Karpas-422 (cell line): Measurements from ENCODE around the gene CKLF. TPM values are rescaled to one million over a fixed set of nuclear protein-coding genes. Genes with fewer than 3 reads are reported as not detected.

Experiments used
- DNase-seq: peaks from one replicate; pipeline ENCODE4 v3.0.0-alpha.2; 2015
- H2AFZ ChIP-seq: fragments of 200-600 bp; sonication (generic); 2 replicates; pipeline ENCODE4 v1.6.1; 2014; ENCODE audit warnings: antibody characterized with exemption, low read length, mixed read lengths
- H3K27ac ChIP-seq: fragments of 200-600 bp; sonication (generic); 2 replicates; pipeline ENCODE4 v1.5.1; 2014; ENCODE audit warnings: mild to moderate bottlenecking, low read length, moderate library complexity
- H3K27me3 ChIP-seq: fragments of 200-600 bp; sonication (generic); 2 replicates; pipeline ENCODE4 v1.6.1; 2014; ENCODE audit warnings: low read length, mixed read lengths
- H3K36me3 ChIP-seq: fragments of 200-600 bp; sonication (generic); 2 replicates; pipeline ENCODE4 v1.6.1; 2014; ENCODE audit warnings: low read length, mixed read lengths; ENCODE audit not compliant: insufficient read depth
- H3K4me1 ChIP-seq: fragments of 200-600 bp; sonication (generic); 2 replicates; pipeline ENCODE4 v1.6.1; 2014; ENCODE audit warnings: mild to moderate bottlenecking, low read length, mixed read lengths
- H3K4me2 ChIP-seq: fragments of 200-600 bp; sonication (generic); 2 replicates; pipeline ENCODE4 v1.6.1; 2014; ENCODE audit warnings: low read length, low read depth, mild to moderate bottlenecking; ENCODE audit not compliant: poor library complexity, severe bottlenecking
- H3K4me3 ChIP-seq: fragments of 200-600 bp; sonication (generic); 2 replicates; pipeline ENCODE4 v1.5.1; 2014; ENCODE audit warnings: mild to moderate bottlenecking, antibody characterized with exemption, low read length, mixed read lengths
- H3K79me2 ChIP-seq: fragments of 200-600 bp; sonication (generic); 2 replicates; pipeline ENCODE4 v1.6.1; 2014; ENCODE audit warnings: mild to moderate bottlenecking, low read length, mixed read lengths
- H3K9ac ChIP-seq: fragments of 200-600 bp; sonication (generic); 2 replicates; pipeline ENCODE4 v1.6.0; 2014; ENCODE audit warnings: low read length
- H3K9me2 ChIP-seq: fragments of 200-600 bp; sonication (generic), shearing (Covaris generic); replicated peaks from 2 replicates; pipeline ENCODE4 v1.6.0; 2014; ENCODE audit warnings: mild to moderate bottlenecking, low read length, moderate library complexity; ENCODE audit not compliant: insufficient read depth
- H3K9me3 ChIP-seq: fragments of 300-700, 200-600 bp; sonication (generic); 2 replicates; pipeline ENCODE4 v1.6.1; 2014; ENCODE audit warnings: low read length, mixed read lengths
- H4K20me1 ChIP-seq: fragments of 200-600 bp; sonication (generic); 2 replicates; pipeline ENCODE4 v1.6.1; 2014; ENCODE audit warnings: mild to moderate bottlenecking, antibody characterized with exemption, low read length, low read depth; ENCODE audit not compliant: insufficient read depth
- total RNA-seq: library from RNA; depleted of rRNA; stranded (reverse); fragments of >200 nt; shearing (Covaris generic); gene quantifications from 2 replicates; pipeline ENCODE4 v1.2.3, GENCODE V29; 2014; ENCODE audit warnings: low replicate concordance

Gene CKLF
- total RNA-seq, 1 experiment from 2014 or later = 61.3 TPM

GRCh38 chr16:66598111-66598510, 45.7 kb downstream of the CKLF start:
- peaks cover 5% of the 10 kb centered on the region; the same call in 1 of the 2 replicates for H3K9me3 ChIP-seq
- H3K4me1 ChIP-seq = peaks cover 29% of the 10 kb centered on the region
- no peaks in the 10 kb centered on the region for H3K36me3 ChIP-seq
- H3K27me3 ChIP-seq = no peaks in the 10 kb centered on the region; the same call in 1 of the 2 replicates
- no peak overlapping the region for H3K9ac ChIP-seq
- no peaks in the 10 kb centered on the region for H3K79me2 ChIP-seq
- H3K9me2 ChIP-seq = no peaks in the 10 kb centered on the region
- DNase-seq = no peak
- no peak overlapping the region for H3K27ac ChIP-seq
- H2AFZ ChIP-seq = no peak overlapping the region
- H3K4me3 ChIP-seq = no peak overlapping the region
- H4K20me1 ChIP-seq = peaks cover 6% of the 10 kb centered on the region; the same call in 1 of the 2 replicates
- no peak overlapping the region for H3K4me2 ChIP-seq

GRCh38 chr16:66599726-66600125, 47.4 kb downstream of the CKLF start:
- peak; percentile 77 for DNase-seq
- H3K9me2 ChIP-seq = no peaks in the 10 kb centered on the region
- no peaks in the 10 kb centered on the region for H3K79me2 ChIP-seq
- H3K27me3 ChIP-seq = no peaks in the 10 kb centered on the region; the same call in 1 of the 2 replicates
- peaks cover 6% of the 10 kb centered on the region; the same call in 1 of the 2 replicates for H4K20me1 ChIP-seq
- H3K4me1 ChIP-seq = peaks cover 40% of the 10 kb centered on the region
- H2AFZ ChIP-seq = no peak overlapping the region
- no peaks in the 10 kb centered on the region for H3K36me3 ChIP-seq
- no peak overlapping the region for H3K27ac ChIP-seq
- no peak overlapping the region for H3K9ac ChIP-seq
- peaks cover 5% of the 10 kb centered on the region; the same call in 1 of the 2 replicates for H3K9me3 ChIP-seq
- no peak overlapping the region for H3K4me3 ChIP-seq
- no peak overlapping the region for H3K4me2 ChIP-seq

- H3K4me1 ChIP-seq = peaks cover 47% of the 10 kb centered on the region
- H3K27ac ChIP-seq = no peak overlapping the region
- peaks cover 5% of the 10 kb centered on the region; the same call in 1 of the 2 replicates for H3K9me3 ChIP-seq
- H3K79me2 ChIP-seq = no peaks in the 10 kb centered on the region
- no peak overlapping the region for H3K4me3 ChIP-seq
- H3K4me2 ChIP-seq = no peak overlapping the region
- H3K9ac ChIP-seq = no peak overlapping the region
- DNase-seq = no peak
- H3K9me2 ChIP-seq = no peaks in the 10 kb centered on the region
- H3K27me3 ChIP-seq = no peaks in the 10 kb centered on the region; the same call in 1 of the 2 replicates
- H3K36me3 ChIP-seq = no peaks in the 10 kb centered on the region
- peaks cover 6% of the 10 kb centered on the region; the same call in 1 of the 2 replicates for H4K20me1 ChIP-seq
- no peak overlapping the region for H2AFZ ChIP-seq
Observed at GRCh38 chr16:66600477-66600876, 48.1 kb downstream of the CKLF start.

- Histone ChIP-seq H4K20me1 (peaks cover 6% of the 10 kb centered on the region; the same call in 1 of the 2 replicates), H3K9me3 (peaks cover 5% of the 10 kb centered on the region; the same call in 1 of the 2 replicates), H3K4me2 (no peak overlapping the region)
Observed at GRCh38 chr16:66601471-66601870, 49.1 kb downstream of the CKLF start.

GRCh38 chr16:66603537-66604375, 51.4 kb downstream of the CKLF start:
- peak overlapping the region; percentile 69 for H3K9ac ChIP-seq
- peak; percentile 68 for DNase-seq
- H3K27ac ChIP-seq = no peak overlapping the region
- H3K9me2 ChIP-seq = no peaks in the 10 kb centered on the region
- H3K27me3 ChIP-seq = no peaks in the 10 kb centered on the region; the same call in 1 of the 2 replicates
- H2AFZ ChIP-seq = peak overlapping the region; percentile 31; the same call in 1 of the 2 replicates
- H3K4me1 ChIP-seq = peaks cover 72% of the 10 kb centered on the region
- H3K36me3 ChIP-seq = no peaks in the 10 kb centered on the region
- peaks cover 5% of the 10 kb centered on the region; the same call in 1 of the 2 replicates for H3K9me3 ChIP-seq
- no peaks in the 10 kb centered on the region for H3K79me2 ChIP-seq
- H3K4me3 ChIP-seq = peak overlapping the region; percentile 65
- peaks cover 16% of the 10 kb centered on the region; the same call in 1 of the 2 replicates for H4K20me1 ChIP-seq
- H3K4me2 ChIP-seq = peak overlapping the region; percentile 63

More at GRCh38 chr16:66601471-66601870, 49.1 kb downstream of the CKLF start:
- no peak overlapping the region for H3K4me3 ChIP-seq
- no peaks in the 10 kb centered on the region for H3K79me2 ChIP-seq
- no peak for DNase-seq
- H3K27me3 ChIP-seq = no peaks in the 10 kb centered on the region; the same call in 1 of the 2 replicates
- H3K9me2 ChIP-seq = no peaks in the 10 kb centered on the region
- H3K27ac ChIP-seq = no peak overlapping the region
- H3K36me3 ChIP-seq = no peaks in the 10 kb centered on the region
- peaks cover 57% of the 10 kb centered on the region for H3K4me1 ChIP-seq
- H3K9ac ChIP-seq = no peak overlapping the region
- H2AFZ ChIP-seq = no peak overlapping the region

GRCh38 chr16:66604376-66605176, 52.2 kb downstream of the CKLF start, which contains the start of gene CMTM3:
CMTM3 (plus strand) TSS chr16:66604704; CDS start chr16:66604806, 102 bp downstream.
- Histone ChIP-seq H3K36me3 (no peaks in the 10 kb centered on the region), H3K4me2 (peak within 1 kb of the TSS; percentile 86), H4K20me1 (peaks cover 24% of the 10 kb centered on the region; the same call in 1 of the 2 replicates), H3K27ac (no peak within 1 kb of the TSS; the same call in 1 of the 2 replicates), H3K4me1 (peaks cover 71% of the 10 kb centered on the region), H3K9me2 (no peaks in the 10 kb centered on the region), H3K79me2 (no peaks in the 10 kb centered on the region), H3K27me3 (no peaks in the 10 kb centered on the region; the same call in 1 of the 2 replicates), H2AFZ (peak within 1 kb of the TSS; percentile 31; the same call in 1 of the 2 replicates), H3K4me3 (peak within 1 kb of the TSS; percentile 65), H3K9me3 (peaks cover 5% of the 10 kb centered on the region; the same call in 1 of the 2 replicates), H3K9ac (peak within 1 kb of the TSS; percentile 72)
- peak; percentile 81 for DNase-seq

GRCh38 chr16:66605177-66605978, 53.0 kb downstream of the CKLF start:
- no peak for DNase-seq
- Histone ChIP-seq H3K27ac (peak overlapping the region; percentile 56), H2AFZ (no peak overlapping the region), H3K79me2 (no peaks in the 10 kb centered on the region), H3K4me2 (peak overlapping the region; percentile 86), H3K9me3 (peaks cover 5% of the 10 kb centered on the region; the same call in 1 of the 2 replicates), H3K9ac (peak overlapping the region; percentile 72), H3K4me3 (peak overlapping the region; percentile 65), H3K9me2 (no peaks in the 10 kb centered on the region), H3K4me1 (peaks cover 66% of the 10 kb centered on the region), H4K20me1 (peaks cover 32% of the 10 kb centered on the region; the same call in 1 of the 2 replicates), H3K36me3 (no peaks in the 10 kb centered on the region), H3K27me3 (no peaks in the 10 kb centered on the region; the same call in 1 of the 2 replicates)
